Gastroesophageal sphincter (tissue), 3 donors: Measurements from ENCODE around the gene GPSM3.

Experiments used
- CTCF ChIP-seq, 4 experiments: fragments of 200-600 bp in 2 of 4; fragments of 450-650 bp in 2 of 4; sonication (generic) in 1 of 4; IDR thresholded peaks; one replicate each; pipeline ENCODE4 v1.5.1; 2017 to 2019; ENCODE audit warnings: antibody characterized with exemption in 4 of 4, mild to moderate bottlenecking in 2 of 4, moderate library complexity in 2 of 4
- POLR2A ChIP-seq, 2 donors: fragments of 450-650 bp; IDR thresholded peaks; one replicate each; pipeline ENCODE4 v1.6.1; 2017; ENCODE audit warnings: antibody characterized with exemption in 2 of 2, mild to moderate bottlenecking in 2 of 2, moderate library complexity in 1 of 2

DNA sequence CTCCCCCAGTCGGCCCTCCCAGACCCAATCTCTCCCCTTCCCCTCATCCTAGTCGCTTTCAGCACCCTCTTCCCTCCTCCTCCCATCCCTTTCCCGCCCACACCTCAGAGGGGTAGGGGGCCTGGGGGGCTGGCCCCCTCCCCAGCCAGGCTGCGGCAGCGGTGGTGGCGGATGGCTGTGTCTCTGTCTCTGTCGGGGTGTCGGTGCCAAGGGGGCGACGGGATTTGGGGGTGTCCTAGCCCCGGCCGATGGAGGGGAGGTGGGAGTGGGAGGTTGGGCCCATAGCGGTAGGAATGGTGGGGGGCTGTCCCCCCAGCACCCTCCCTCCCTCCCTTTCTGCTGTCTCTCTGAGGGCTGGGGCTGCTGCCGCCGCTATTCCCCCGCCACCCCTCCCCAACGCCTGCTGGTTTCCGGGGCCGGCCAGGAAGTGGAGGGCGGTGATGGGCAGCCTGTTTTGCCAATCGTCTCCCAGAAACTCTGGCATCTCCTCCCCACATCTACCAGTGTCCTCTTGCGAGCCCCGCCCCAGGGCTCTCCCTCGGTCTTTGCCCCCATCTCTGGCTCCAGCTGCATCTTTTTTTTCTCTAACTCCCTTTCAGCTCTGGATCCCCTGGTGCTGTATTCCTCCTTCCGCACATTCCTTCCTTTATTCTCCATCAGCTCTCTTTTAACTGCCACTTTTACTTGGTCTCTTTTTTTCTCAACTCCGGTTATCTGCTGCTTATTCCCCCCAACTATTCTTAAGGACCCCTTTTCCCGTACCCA lies 16.6 kb downstream of the GPSM3 start, which contains the start of gene AGPAT1:
- TF ChIP-seq CTCF (IDR thresholded peaks at IDR 0.05) (no peak), POLR2A (IDR thresholded peaks at IDR 0.05) (peak; percentile 36 to 52)
